H9 (cell line): ENCODE results near the gene MROH7. TPM values are rescaled to one million over a fixed set of nuclear protein-coding genes. Genes with fewer than 3 reads are reported as not detected.

Experiments used
- DNase-seq: peaks from one replicate; pipeline ENCODE4 v3.0.0-alpha.2; 2017
- H2AFZ ChIP-seq: one replicate; pipeline ENCODE4 v1.6.1; 2013; ENCODE audit warnings: mild to moderate bottlenecking, low read length, control low read depth, moderate library complexity
- H2AK5ac ChIP-seq: 2 replicates; pipeline ENCODE4 v1.6.1; 2013; ENCODE audit warnings: low read length, control low read depth, mixed read lengths; ENCODE audit not compliant: insufficient read length
- H2BK120ac ChIP-seq: one replicate; pipeline ENCODE4 v1.6.1; 2013; ENCODE audit warnings: low read depth, mild to moderate bottlenecking, low read length, control low read depth, inconsistent platforms; ENCODE audit not compliant: poor library complexity, severe bottlenecking
- H2BK12ac ChIP-seq: 2 replicates; pipeline ENCODE4 v1.6.1; 2013; ENCODE audit warnings: low read length, control low read depth, mixed read lengths, low read depth; ENCODE audit not compliant: insufficient read length
- H2BK15ac ChIP-seq: 2 replicates; pipeline ENCODE4 v1.6.1; 2013; ENCODE audit warnings: low read depth, low read length, control low read depth
- H2BK20ac ChIP-seq: one replicate; pipeline ENCODE4 v1.6.1; 2013; ENCODE audit warnings: low read depth, mild to moderate bottlenecking, low read length, control low read depth, inconsistent platforms; ENCODE audit not compliant: poor library complexity, severe bottlenecking
- H2BK5ac ChIP-seq: 2 replicates; pipeline ENCODE4 v1.6.1; 2013; ENCODE audit warnings: low read length, control low read depth, mixed read lengths; ENCODE audit not compliant: insufficient read length
- H3K14ac ChIP-seq: 2 replicates; pipeline ENCODE4 v1.6.1; 2013; ENCODE audit warnings: low read length, control low read depth; ENCODE audit not compliant: insufficient read depth
- H3K18ac ChIP-seq: 2 replicates; pipeline ENCODE4 v1.6.1; 2013; ENCODE audit warnings: low read depth, mild to moderate bottlenecking, mixed read lengths, low read length, control low read depth; ENCODE audit not compliant: insufficient read length
- H3K23ac ChIP-seq: 2 replicates; pipeline ENCODE4 v1.6.1; 2013; ENCODE audit warnings: low read length, control low read depth, mixed read lengths, low read depth; ENCODE audit not compliant: insufficient read length
- H3K23me2 ChIP-seq: 2 replicates; pipeline ENCODE4 v1.6.1; 2013; ENCODE audit warnings: low read depth, mild to moderate bottlenecking, mixed read lengths, low read length, control low read depth; ENCODE audit not compliant: insufficient read length, poor library complexity, severe bottlenecking
- H3K27ac ChIP-seq: 2 replicates; pipeline ENCODE4 v1.5.1; 2013; ENCODE audit warnings: low read length, control low read depth, mixed read lengths, low read depth; ENCODE audit not compliant: insufficient read length
- H3K27me3 ChIP-seq: 2 replicates; pipeline ENCODE4 v1.6.1; 2013; ENCODE audit warnings: low read length, control low read depth, inconsistent platforms; ENCODE audit not compliant: insufficient read depth
- H3K4ac ChIP-seq: 2 replicates; pipeline ENCODE4 v1.6.1; 2013; ENCODE audit warnings: low read depth, mild to moderate bottlenecking, control low read depth, inconsistent platforms, low read length, moderate library complexity
- H3K4me1 ChIP-seq: 2 replicates; pipeline ENCODE4 v1.6.1; 2013; ENCODE audit warnings: low read length, control low read depth, inconsistent platforms; ENCODE audit not compliant: insufficient read depth
- H3K4me2 ChIP-seq: 2 replicates; pipeline ENCODE4 v1.6.1; 2013; ENCODE audit warnings: low read length, control low read depth, mixed read lengths; ENCODE audit not compliant: insufficient read length, insufficient read depth
- H3K56ac ChIP-seq: 2 replicates; pipeline ENCODE4 v1.6.1; 2013; ENCODE audit warnings: low read depth, mild to moderate bottlenecking, mixed read lengths, low read length, control low read depth; ENCODE audit not compliant: insufficient read length
- H3K79me1 ChIP-seq: 2 replicates; pipeline ENCODE4 v1.6.1; 2013; ENCODE audit warnings: low read depth, mild to moderate bottlenecking, moderate library complexity, low read length, control low read depth, inconsistent platforms; ENCODE audit not compliant: insufficient read depth, poor library complexity, severe bottlenecking
- H3K79me2 ChIP-seq: 2 replicates; pipeline ENCODE4 v1.6.1; 2013; ENCODE audit warnings: low read length, control low read depth, inconsistent platforms; ENCODE audit not compliant: insufficient read depth
- H3K9ac ChIP-seq: 2 replicates; pipeline ENCODE4 v1.6.1; 2013; ENCODE audit warnings: low read length, control low read depth, mixed read lengths; ENCODE audit not compliant: insufficient read length; ENCODE audit errors: extremely low read depth
- H3K9me3 ChIP-seq: one replicate; pipeline ENCODE4 v1.6.1; 2013; ENCODE audit warnings: low read depth, low read length, inconsistent platforms; ENCODE audit not compliant: control insufficient read depth
- H3T11ph ChIP-seq: one replicate; pipeline ENCODE4 v1.6.1; 2013; ENCODE audit warnings: mild to moderate bottlenecking, low read length, control low read depth, inconsistent platforms
- H4K20me1 ChIP-seq: one replicate; pipeline ENCODE4 v1.6.1; 2013; ENCODE audit not compliant: control insufficient read depth, insufficient read length, insufficient read depth
- H4K5ac ChIP-seq: 2 replicates; pipeline ENCODE4 v1.6.1; 2013; ENCODE audit warnings: low read depth, mild to moderate bottlenecking, mixed read lengths, low read length, control low read depth; ENCODE audit not compliant: insufficient read length
- H4K8ac ChIP-seq: replicated peaks from 2 replicates; pipeline ENCODE4 v1.6.1; 2013; ENCODE audit warnings: low read length, control low read depth, mixed read lengths, low read depth; ENCODE audit not compliant: insufficient read length
- H4K91ac ChIP-seq: 2 replicates; pipeline ENCODE4 v1.6.1; 2013; ENCODE audit warnings: low read depth, mild to moderate bottlenecking, moderate library complexity, mixed read lengths, low read length, control low read depth; ENCODE audit not compliant: insufficient read length
- H3K27ac Mint-ChIP-seq, 3 experiments: 2 replicates in 2 of 3; 3 replicates in 1 of 3; pipeline ENCODE4 v1.8.0; 2020 to 2021; ENCODE audit warnings: mixed read lengths in 3 of 3, mild to moderate bottlenecking in 1 of 3, moderate library complexity in 1 of 3
- H3K27me3 Mint-ChIP-seq: 2 replicates; pipeline ENCODE4 v1.8.0; 2021; ENCODE audit warnings: low read depth, mild to moderate bottlenecking, moderate library complexity, mixed read lengths
- H3K36me3 Mint-ChIP-seq, 3 experiments: 2 replicates in 2 of 3; 3 replicates in 1 of 3; pipeline ENCODE4 v1.8.0; 2020 to 2021; ENCODE audit warnings: low read depth in 3 of 3, mixed read lengths in 3 of 3; ENCODE audit not compliant: insufficient read depth in 1 of 3
- H3K4me1 Mint-ChIP-seq, 2 experiments: 2 replicates each; pipeline ENCODE4 v1.8.0; 2020; ENCODE audit warnings: mixed read lengths in 2 of 2
- H3K4me3 Mint-ChIP-seq, 2 experiments: 2 replicates in 1 of 2; 3 replicates in 1 of 2; pipeline ENCODE4 v1.8.0; 2020 to 2021; ENCODE audit warnings: mild to moderate bottlenecking in 2 of 2, mixed read lengths in 2 of 2, moderate library complexity in 1 of 2
- H3K9me3 Mint-ChIP-seq, 2 experiments: 2 replicates in 1 of 2; 3 replicates in 1 of 2; pipeline ENCODE4 v1.8.0; 2020; ENCODE audit warnings: mild to moderate bottlenecking in 2 of 2, mixed read lengths in 2 of 2, moderate library complexity in 1 of 2
- CTCF ChIP-seq: fragments of 200-600 bp; sonication (generic); conservative IDR thresholded peaks from 3 replicates; pipeline ENCODE4 v1.8.0; 2021; ENCODE audit warnings: antibody characterized with exemption, mild to moderate bottlenecking
- WGBS: extraction: QIAGEN DNeasy Blood & Tissue Kit; methylation state at CpG from one replicate; pipeline ENCODE4 v1.1.7; 2013; ENCODE audit warnings: missing lambda C conversion rate, low lambda C conversion rate, mixed read lengths; ENCODE audit not compliant: insufficient read length; ENCODE audit errors: extremely low coverage; 5-methylcytosine and 5-hydroxymethylcytosine counted together
- total RNA-seq: library from RNA; stranded (reverse); gene quantifications from 2 replicates; pipeline ENCODE4 v1.2.1, GENCODE V29; 2021

Gene MROH7
- total RNA-seq, 1 experiment from 2014 or later: 0.09 TPM

GRCh38 chr1:54736685-54737084, 95.1 kb downstream of the MROH7 start:
- Mint-ChIP-seq H3K27ac (no peak overlapping the region), H3K9me3 (no peaks in the 10 kb centered on the region), H3K27me3 (no peaks in the 10 kb centered on the region), H3K4me3 (no peak overlapping the region), H3K36me3 (peaks cover 20 to 66% (median 64%) of the 10 kb centered on the region in 3 experiments; a peak in 6 of 7 replicates), H3K4me1 (no peaks in the 10 kb centered on the region)
- no peak for TF ChIP-seq CTCF
- Histone ChIP-seq H3K23me2 (no peaks in the 10 kb centered on the region), H3K14ac (no peak overlapping the region), H3K18ac (no peak overlapping the region), H3K79me1 (no peaks in the 10 kb centered on the region), H2BK120ac (no peak overlapping the region), H2BK5ac (no peak overlapping the region), H4K91ac (no peak overlapping the region), H3K56ac (no peak overlapping the region), H3K27ac (no peak overlapping the region), H3K4me1 (no peaks in the 10 kb centered on the region), H4K8ac (no peak overlapping the region), H2AFZ (no peak overlapping the region), H3K9ac (no peak overlapping the region), H3K9me3 (no peaks in the 10 kb centered on the region), H2BK15ac (no peak overlapping the region), H3K4me2 (no peak overlapping the region), H3K27me3 (no peaks in the 10 kb centered on the region), H3K79me2 (no peaks in the 10 kb centered on the region), H2AK5ac (no peak overlapping the region), H3K4ac (no peak overlapping the region), H4K20me1 (no peaks in the 10 kb centered on the region), H4K5ac (no peak overlapping the region), H3T11ph (no peak overlapping the region), H3K23ac (no peak overlapping the region), H2BK12ac (no peak overlapping the region), H2BK20ac (no peak overlapping the region)
- no CpG with 5 or more reads among the region's 5 CpGs for WGBS
- no peak for DNase-seq
